ENCODE results near the gene PTPN18.

DNA sequence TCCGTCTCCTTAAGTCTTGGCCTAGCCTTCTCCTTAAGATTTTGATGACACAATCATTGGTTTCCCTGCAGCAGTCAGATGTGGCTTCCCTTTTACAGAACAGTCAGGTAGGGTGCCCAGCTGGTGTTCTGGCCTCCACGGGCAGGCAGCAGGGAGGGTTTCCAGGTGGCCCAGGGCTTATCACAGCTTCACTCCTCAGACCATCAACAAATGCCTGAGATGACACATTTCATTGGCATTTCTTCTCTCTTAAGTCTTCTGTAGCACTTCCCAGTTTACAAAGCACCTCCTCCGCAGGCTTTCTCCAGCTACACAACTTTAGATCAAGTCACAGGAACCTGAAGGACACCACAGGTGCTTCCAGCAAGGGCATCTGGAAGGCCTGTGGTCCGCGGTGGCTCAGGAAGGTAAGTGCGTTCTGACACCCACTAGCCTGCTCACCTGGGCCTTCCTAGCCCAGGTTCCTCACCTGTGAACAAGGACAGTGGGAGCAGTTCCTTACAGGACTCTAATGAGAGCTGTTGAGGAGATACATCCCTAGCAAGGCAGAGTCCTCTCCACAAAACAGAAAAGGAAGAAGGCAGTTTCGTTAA is 37.6 kb downstream of the PTPN18 start:
- TF ChIP-seq, protein P1, sequence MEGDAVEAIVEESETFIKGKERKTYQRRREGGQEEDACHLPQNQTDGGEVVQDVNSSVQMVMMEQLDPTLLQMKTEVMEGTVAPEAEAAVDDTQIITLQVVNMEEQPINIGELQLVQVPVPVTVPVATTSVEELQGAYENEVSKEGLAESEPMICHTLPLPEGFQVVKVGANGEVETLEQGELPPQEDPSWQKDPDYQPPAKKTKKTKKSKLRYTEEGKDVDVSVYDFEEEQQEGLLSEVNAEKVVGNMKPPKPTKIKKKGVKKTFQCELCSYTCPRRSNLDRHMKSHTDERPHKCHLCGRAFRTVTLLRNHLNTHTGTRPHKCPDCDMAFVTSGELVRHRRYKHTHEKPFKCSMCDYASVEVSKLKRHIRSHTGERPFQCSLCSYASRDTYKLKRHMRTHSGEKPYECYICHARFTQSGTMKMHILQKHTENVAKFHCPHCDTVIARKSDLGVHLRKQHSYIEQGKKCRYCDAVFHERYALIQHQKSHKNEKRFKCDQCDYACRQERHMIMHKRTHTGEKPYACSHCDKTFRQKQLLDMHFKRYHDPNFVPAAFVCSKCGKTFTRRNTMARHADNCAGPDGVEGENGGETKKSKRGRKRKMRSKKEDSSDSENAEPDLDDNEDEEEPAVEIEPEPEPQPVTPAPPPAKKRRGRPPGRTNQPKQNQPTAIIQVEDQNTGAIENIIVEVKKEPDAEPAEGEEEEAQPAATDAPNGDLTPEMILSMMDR (IDR thresholded peaks at IDR 0.05), result no peak
- TF ChIP-seq POLR2A (IDR thresholded peaks at IDR 0.05), result no peak
